Cardiac septum (tissue), 1 donor: ENCODE results near the gene PITPNM3. TPM values are rescaled to one million over a fixed set of nuclear protein-coding genes. Genes with fewer than 3 reads are reported as not detected.

Source experiments
- DNase-seq: peaks from one replicate; pipeline ENCODE4 v3.0.0-alpha.2; 2020; ENCODE audit warnings: low spot score
- intact Hi-C: fragments of 100-400 bp; cut with DNase I; formaldehyde crosslinking; loops from one replicate; pipeline ENCODE4 v1.14.0; 2022
- total RNA-seq: library from RNA; stranded (reverse); fragmentation: NEBNext Ultra II Directional; extraction: Animal tissue kit (Norgen Biotek cat#: 25700); gene quantifications from one replicate; pipeline ENCODE4 v1.2.1, GENCODE V29; 2021
- donor health status: DM: no; HTN: no; CAD: no.

Gene PITPNM3
- total RNA-seq, 1 donor from 2014 or later = 0.57 TPM

DNA sequence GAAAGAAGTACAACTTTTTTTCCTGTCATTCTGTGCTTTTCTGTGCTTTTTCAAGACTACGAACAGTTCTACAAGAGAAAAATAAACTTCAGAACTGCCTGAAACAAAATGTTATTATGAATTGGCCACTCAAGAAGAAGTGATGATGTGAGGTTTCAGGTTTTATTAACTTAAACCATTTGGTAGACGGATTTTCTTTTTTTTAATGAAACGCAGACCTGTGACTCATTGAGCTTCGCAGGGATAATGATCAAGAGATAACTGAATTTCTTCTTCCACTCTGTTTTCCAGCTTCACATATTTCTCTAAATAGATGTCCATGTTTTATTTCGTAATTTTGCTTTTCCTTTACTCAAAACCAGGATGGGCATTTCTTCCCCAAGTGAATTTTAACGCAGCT is 154.1 kb downstream of the PITPNM3 start:
- no peak for DNase-seq
- intact Hi-C loops = no loop called here

Other genes with a start within 250 kb of the PITPNM3 start
- not detected for gene AIPL1, start 121.4 kb downstream of the PITPNM3 start, total RNA-seq
- not detected for gene PIMREG, start 112.1 kb downstream of the PITPNM3 start, total RNA-seq
- 7.8 TPM for gene KIAA0753, start 84.2 kb upstream of the PITPNM3 start, total RNA-seq
- gene TXNDC17, start 84.5 kb upstream of the PITPNM3 start, total RNA-seq = 51.0 TPM
- gene MED31, start 95.0 kb upstream of the PITPNM3 start, total RNA-seq = 15.6 TPM
- gene C17orf100, start 95.2 kb upstream of the PITPNM3 start, total RNA-seq = 0.48 TPM
- 0.11 TPM for gene SLC13A5, start 156.8 kb upstream of the PITPNM3 start, total RNA-seq
- gene XAF1, start 199.5 kb upstream of the PITPNM3 start, total RNA-seq = 31.7 TPM
- not detected for gene FBXO39, start 219.7 kb upstream of the PITPNM3 start, total RNA-seq